Fibroblast of upper back skin (primary cell): Measurements from ENCODE around the gene TRIM37.
"Not testable (repeated sequence)": the region's sequence is repeated elsewhere in the genome, so short reads cannot be mapped to it uniquely, and the experiment has no call there.

Source experiments
- DNase-seq: peaks from one replicate; pipeline ENCODE4 v3.0.0-alpha.2; 2013

Gene TRIM37

GRCh38 chr17:59106463-59107305 lies at the start of gene TRIM37:
TRIM37 (minus strand) TSS chr17:59106880; CDS start chr17:59106461, 419 bp downstream.
- DNase-seq: peak; percentile 98

- DNase-seq: peak; percentile 100
Observed at GRCh38 chr17:59155439-59156177, 48.9 kb upstream of the TRIM37 start, which contains the start of gene PRR11. PRR11 (plus strand) TSS chr17:59155746; CDS start chr17:59169753, 14,007 bp downstream.

GRCh38 chr17:59154721-59155438 lies 48.2 kb upstream of the TRIM37 start, which contains the start of gene SKA2:
SKA2 (minus strand) TSS chr17:59155186; CDS start chr17:59155163, 23 bp downstream.
- no peak for DNase-seq

- DNase-seq: peak; percentile 37
Observed at GRCh38 chr17:59154292-59154720, 47.6 kb upstream of the TRIM37 start.

GRCh38 chr17:59152925-59153324 lies 46.2 kb upstream of the TRIM37 start:
- no peak for DNase-seq

- no peak for DNase-seq
Observed at GRCh38 chr17:59151591-59151990, 44.9 kb upstream of the TRIM37 start.

- DNase-seq: no peak
Observed at GRCh38 chr17:59151006-59151405, 44.3 kb upstream of the TRIM37 start.

GRCh38 chr17:59149841-59150511 lies 43.3 kb upstream of the TRIM37 start:
- no peak for DNase-seq

GRCh38 chr17:59149051-59149450 lies 42.4 kb upstream of the TRIM37 start:
- peak; percentile 63 for DNase-seq

- no peak for DNase-seq
Observed at GRCh38 chr17:59145571-59146096, 39.0 kb upstream of the TRIM37 start.

- no peak for DNase-seq
Observed at GRCh38 chr17:59141860-59142259, 35.2 kb upstream of the TRIM37 start.

- no peak for DNase-seq
Observed at GRCh38 chr17:59139939-59140338, 33.3 kb upstream of the TRIM37 start.

GRCh38 chr17:59138339-59138738 lies 31.7 kb upstream of the TRIM37 start:
- DNase-seq: not testable (repeated sequence)

GRCh38 chr17:59131131-59131530 lies 24.5 kb upstream of the TRIM37 start:
- no peak for DNase-seq

GRCh38 chr17:59129814-59130213 lies 23.1 kb upstream of the TRIM37 start:
- DNase-seq: no peak

GRCh38 chr17:59126809-59127417 lies 20.2 kb upstream of the TRIM37 start:
- no peak for DNase-seq

- no peak for DNase-seq
Observed at GRCh38 chr17:59124665-59125064, 18.0 kb upstream of the TRIM37 start.

GRCh38 chr17:59121901-59122480 lies 15.3 kb upstream of the TRIM37 start:
- no peak for DNase-seq

- DNase-seq: no peak
Observed at GRCh38 chr17:59115474-59115873, 8.8 kb upstream of the TRIM37 start.

GRCh38 chr17:59111539-59111938 lies 4.9 kb upstream of the TRIM37 start:
- no peak for DNase-seq

GRCh38 chr17:59110973-59111372 lies 4.3 kb upstream of the TRIM37 start:
- no peak for DNase-seq
